Right atrium auricular region (tissue), 2 donors: ENCODE results near the gene MYO9A. TPM values are rescaled to one million over a fixed set of nuclear protein-coding genes. Genes with fewer than 3 reads are reported as not detected.

Experiments used
- DNase-seq: peaks from one replicate; pipeline ENCODE4 v3.0.0-alpha.2; 2019; ENCODE audit warnings: low spot score
- H3K27ac ChIP-seq, 2 donors: fragments of 200-600 bp; sonication (generic); 1 replicate in 1 of 2; 2 replicates in 1 of 2; pipeline ENCODE4 v1.5.1; 2016 to 2019
- H3K27me3 ChIP-seq, 2 donors: fragments of 200-600 bp; sonication (generic); one replicate each; pipeline versions ENCODE4 v1.5.1 to v1.6.0; 2017 to 2019
- H3K36me3 ChIP-seq: fragments of 200-600 bp; sonication (generic); one replicate; pipeline ENCODE4 v1.5.1; 2016
- H3K4me1 ChIP-seq, 2 donors: fragments of 200-600 bp; sonication (generic); one replicate each; pipeline versions ENCODE4 v1.5.1 to v1.6.0; 2017 to 2019
- H3K4me3 ChIP-seq, 2 donors: fragments of 200-600 bp; sonication (generic); 1 replicate in 1 of 2; 2 replicates in 1 of 2; pipeline ENCODE4 v1.5.1; 2017 to 2019; ENCODE audit warnings: mild to moderate bottlenecking in 1 of 2, moderate library complexity in 1 of 2
- H3K9me3 ChIP-seq, 2 donors: fragments of 200-600 bp; sonication (generic); one replicate each; pipeline ENCODE4 v1.5.1; 2019
- total RNA-seq, 2 donors: library from RNA; depleted of rRNA; stranded (reverse); fragments of >200 nt; gene quantifications; one replicate each; pipeline ENCODE4 v1.1.0, GENCODE V29; 2016
- TF ChIP-seq, protein P1 (sequence below), 2 donors: fragments of 200-600 bp; sonication (generic); IDR thresholded peaks; one replicate each; pipeline ENCODE4 v1.5.1; 2019; ENCODE audit warnings: antibody characterized with exemption in 2 of 2

Gene MYO9A
- total RNA-seq, 2 donors from 2014 or later, result 23.4 to 24.1 TPM

DNA sequence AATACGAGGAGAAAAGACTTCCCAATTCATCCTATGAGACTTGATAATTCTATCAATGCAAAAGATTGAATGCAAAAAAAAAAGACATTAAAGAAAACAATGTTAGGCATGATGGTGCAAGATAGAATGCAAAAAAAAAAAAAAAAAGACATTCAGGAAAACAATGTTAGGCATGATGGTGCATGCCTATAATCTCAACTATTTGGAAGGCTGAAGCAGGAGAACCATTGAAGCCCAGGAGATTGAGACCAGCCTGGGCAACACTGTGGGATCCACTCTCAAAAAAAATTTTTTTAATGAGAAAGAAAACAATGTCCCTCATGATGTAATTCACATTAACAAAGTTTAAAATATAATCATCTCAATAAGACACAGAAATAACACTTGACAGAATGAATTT is 75.9 kb downstream of the MYO9A start:
- Histone ChIP-seq H3K9me3 (no peaks in the 10 kb centered on the region), H3K27ac (no peak overlapping the region), H3K4me3 (no peak overlapping the region), H3K4me1 (peaks cover 0 to 3% of the 10 kb centered on the region in 2 donors), H3K27me3 (no peaks in the 10 kb centered on the region), H3K36me3 (peaks cover 9% of the 10 kb centered on the region)
- DNase-seq, result no peak
- TF ChIP-seq, protein P1, sequence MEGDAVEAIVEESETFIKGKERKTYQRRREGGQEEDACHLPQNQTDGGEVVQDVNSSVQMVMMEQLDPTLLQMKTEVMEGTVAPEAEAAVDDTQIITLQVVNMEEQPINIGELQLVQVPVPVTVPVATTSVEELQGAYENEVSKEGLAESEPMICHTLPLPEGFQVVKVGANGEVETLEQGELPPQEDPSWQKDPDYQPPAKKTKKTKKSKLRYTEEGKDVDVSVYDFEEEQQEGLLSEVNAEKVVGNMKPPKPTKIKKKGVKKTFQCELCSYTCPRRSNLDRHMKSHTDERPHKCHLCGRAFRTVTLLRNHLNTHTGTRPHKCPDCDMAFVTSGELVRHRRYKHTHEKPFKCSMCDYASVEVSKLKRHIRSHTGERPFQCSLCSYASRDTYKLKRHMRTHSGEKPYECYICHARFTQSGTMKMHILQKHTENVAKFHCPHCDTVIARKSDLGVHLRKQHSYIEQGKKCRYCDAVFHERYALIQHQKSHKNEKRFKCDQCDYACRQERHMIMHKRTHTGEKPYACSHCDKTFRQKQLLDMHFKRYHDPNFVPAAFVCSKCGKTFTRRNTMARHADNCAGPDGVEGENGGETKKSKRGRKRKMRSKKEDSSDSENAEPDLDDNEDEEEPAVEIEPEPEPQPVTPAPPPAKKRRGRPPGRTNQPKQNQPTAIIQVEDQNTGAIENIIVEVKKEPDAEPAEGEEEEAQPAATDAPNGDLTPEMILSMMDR (IDR thresholded peaks at IDR 0.05), result no peak

DNA sequence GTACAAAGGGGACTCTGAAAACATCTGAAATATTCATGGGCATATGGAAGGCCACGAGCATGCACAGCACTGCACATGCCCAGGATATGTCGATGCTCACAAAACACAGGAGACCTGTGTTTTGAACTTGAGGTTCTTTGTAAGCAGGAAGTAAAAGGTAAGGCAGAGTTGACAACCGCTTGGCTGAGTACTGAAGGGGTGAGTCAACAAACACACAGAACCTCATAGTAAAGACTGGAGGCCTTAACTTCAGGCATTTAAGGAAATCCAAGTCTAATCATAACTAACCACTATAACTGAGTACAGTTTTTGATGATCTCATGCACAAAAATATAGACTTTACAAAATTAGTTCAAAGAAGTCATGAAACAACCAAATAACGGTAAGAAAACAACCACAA is 80.6 kb downstream of the MYO9A start:
- no peaks in the 10 kb centered on the region for H3K27me3 ChIP-seq
- DNase-seq, result no peak
- H3K36me3 ChIP-seq, result no peaks in the 10 kb centered on the region
- peaks cover 0 to 15% of the 10 kb centered on the region in 2 donors for H3K4me1 ChIP-seq
- H3K27ac ChIP-seq, result no peak overlapping the region
- no peak overlapping the region for H3K4me3 ChIP-seq
- H3K9me3 ChIP-seq, result no peaks in the 10 kb centered on the region
- TF ChIP-seq, protein P1 (IDR thresholded peaks at IDR 0.05), result no peak

DNA sequence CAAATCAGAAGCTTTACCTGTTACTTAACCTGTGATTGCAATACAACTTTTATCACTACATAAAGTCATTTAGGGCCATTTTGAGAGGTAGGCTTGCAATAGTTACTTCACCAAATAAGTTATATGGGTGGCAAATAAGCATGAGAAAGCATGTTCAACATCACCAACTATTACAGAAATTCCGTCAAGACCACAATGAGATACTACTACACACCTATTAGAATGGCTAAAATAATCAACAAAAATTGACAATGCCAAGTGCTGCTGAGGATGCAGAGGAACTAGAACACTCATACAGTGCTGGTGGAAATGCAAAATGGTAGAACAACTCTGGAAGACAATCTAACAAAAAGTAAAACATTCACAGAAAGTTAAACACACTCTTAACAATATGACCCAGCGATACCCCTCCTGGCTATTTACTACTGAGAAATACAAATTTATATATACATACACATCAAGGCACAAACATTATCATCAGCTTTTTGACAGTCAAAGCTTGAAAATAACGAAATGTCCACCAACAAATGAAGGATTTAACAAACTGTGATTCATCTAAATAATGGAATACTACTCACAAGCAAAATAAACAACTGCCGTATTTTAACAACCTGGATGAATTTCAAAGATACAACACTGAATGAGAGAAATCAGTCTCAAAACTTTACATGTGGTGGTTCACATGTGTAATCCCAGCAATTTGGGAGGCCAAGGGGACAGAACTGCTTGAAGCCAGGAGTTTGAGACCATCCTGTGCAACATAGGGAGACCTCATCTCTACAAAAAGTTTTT is 82.9 kb downstream of the MYO9A start:
- H3K4me3 ChIP-seq, result no peak overlapping the region
- peaks cover 0 to 15% of the 10 kb centered on the region in 2 donors for H3K4me1 ChIP-seq
- no peaks in the 10 kb centered on the region for H3K36me3 ChIP-seq
- DNase-seq, result no peak
- TF ChIP-seq, protein P1 (IDR thresholded peaks at IDR 0.05), result no peak
- H3K9me3 ChIP-seq, result no peaks in the 10 kb centered on the region
- no peaks in the 10 kb centered on the region for H3K27me3 ChIP-seq
- H3K27ac ChIP-seq, result no peak overlapping the region

DNA sequence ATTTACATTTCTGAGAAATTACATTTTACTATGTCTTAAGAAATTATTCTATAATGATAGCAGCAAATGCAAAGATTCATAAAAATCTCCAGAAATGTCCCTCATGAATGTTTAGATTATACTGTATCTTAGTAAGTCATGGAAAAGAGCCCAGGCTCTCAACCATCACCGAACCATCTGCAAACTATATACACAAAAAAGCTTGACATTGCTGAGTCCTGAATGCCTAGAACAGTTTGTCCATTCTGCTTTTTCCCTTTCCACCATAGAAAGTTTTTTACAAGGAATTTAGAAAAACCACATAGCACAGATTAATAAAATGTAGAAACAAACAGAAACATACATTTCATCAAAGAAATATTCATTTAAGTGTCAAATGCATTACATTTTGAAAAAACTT is 83.6 kb downstream of the MYO9A start:
- H3K27ac ChIP-seq, result no peak overlapping the region
- H3K27me3 ChIP-seq, result no peaks in the 10 kb centered on the region
- no peak for DNase-seq
- H3K9me3 ChIP-seq, result no peaks in the 10 kb centered on the region
- H3K36me3 ChIP-seq, result no peaks in the 10 kb centered on the region
- peaks cover 0 to 15% of the 10 kb centered on the region in 2 donors for H3K4me1 ChIP-seq
- TF ChIP-seq, protein P1 (IDR thresholded peaks at IDR 0.05), result no peak
- H3K4me3 ChIP-seq, result no peak overlapping the region

DNA sequence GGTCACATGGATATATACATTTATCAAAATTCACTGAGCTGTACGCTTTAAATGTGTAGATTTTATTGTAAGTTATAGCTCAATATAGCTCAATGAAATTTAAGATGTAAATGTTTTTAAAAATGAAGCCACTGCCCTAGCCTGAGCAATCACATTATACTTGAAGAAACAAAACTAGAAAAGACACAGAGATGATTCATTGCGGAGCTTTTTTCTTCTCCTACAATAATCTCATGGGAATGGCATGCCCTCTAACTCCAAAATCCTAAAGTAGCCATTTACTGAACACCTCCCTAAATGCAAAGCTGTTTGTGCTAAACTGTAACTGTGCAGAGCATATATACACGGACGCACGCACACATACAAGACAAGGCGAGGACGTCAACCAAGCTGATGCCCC is 84.2 kb downstream of the MYO9A start:
- no peak overlapping the region for H3K4me3 ChIP-seq
- no peaks in the 10 kb centered on the region for H3K27me3 ChIP-seq
- peaks cover 0 to 15% of the 10 kb centered on the region in 2 donors for H3K4me1 ChIP-seq
- H3K27ac ChIP-seq, result no peak overlapping the region
- TF ChIP-seq, protein P1 (IDR thresholded peaks at IDR 0.05), result no peak
- H3K36me3 ChIP-seq, result no peaks in the 10 kb centered on the region
- H3K9me3 ChIP-seq, result no peaks in the 10 kb centered on the region
- DNase-seq, result no peak

DNA sequence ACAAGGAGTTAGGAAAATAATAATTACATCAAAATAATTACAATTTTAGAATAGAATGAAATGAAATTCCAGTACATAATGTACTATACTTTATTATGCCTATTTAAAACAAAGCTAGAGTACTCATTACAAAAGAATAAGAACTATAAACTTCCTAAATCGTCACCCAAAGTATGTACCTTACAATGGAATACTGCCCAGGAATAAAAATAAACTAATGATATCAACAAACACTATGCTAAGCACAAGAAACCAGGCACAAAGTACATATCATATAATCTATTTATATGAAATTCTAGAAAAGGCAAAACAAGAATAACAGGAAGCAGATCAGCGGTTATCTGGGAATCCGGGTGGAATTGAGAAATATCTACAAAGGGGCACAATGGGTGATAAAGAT is 84.7 kb downstream of the MYO9A start:
- no peaks in the 10 kb centered on the region for H3K27me3 ChIP-seq

More for the DNA sequence above, 84.7 kb downstream of the MYO9A start:
- no peak overlapping the region for H3K4me3 ChIP-seq
- peaks cover 0 to 15% of the 10 kb centered on the region in 2 donors for H3K4me1 ChIP-seq
- H3K36me3 ChIP-seq, result no peaks in the 10 kb centered on the region
- H3K27ac ChIP-seq, result no peak overlapping the region
- no peaks in the 10 kb centered on the region for H3K9me3 ChIP-seq
- TF ChIP-seq, protein P1 (IDR thresholded peaks at IDR 0.05), result no peak
- no peak for DNase-seq
